Erythroblast (primary cell): ENCODE results near the gene TIPARP.

Experiments used
- GATA1 ChIP-seq: IDR thresholded peaks from 2 replicates; pipeline ENCODE4 v1.6.1; 2011; ENCODE audit warnings: low read depth, mild to moderate bottlenecking, control low read depth, low read length, moderate library complexity
- POLR2A ChIP-seq: IDR thresholded peaks from 2 replicates; pipeline ENCODE4 v1.6.1; 2011; ENCODE audit warnings: mild to moderate bottlenecking, low read length

DNA sequence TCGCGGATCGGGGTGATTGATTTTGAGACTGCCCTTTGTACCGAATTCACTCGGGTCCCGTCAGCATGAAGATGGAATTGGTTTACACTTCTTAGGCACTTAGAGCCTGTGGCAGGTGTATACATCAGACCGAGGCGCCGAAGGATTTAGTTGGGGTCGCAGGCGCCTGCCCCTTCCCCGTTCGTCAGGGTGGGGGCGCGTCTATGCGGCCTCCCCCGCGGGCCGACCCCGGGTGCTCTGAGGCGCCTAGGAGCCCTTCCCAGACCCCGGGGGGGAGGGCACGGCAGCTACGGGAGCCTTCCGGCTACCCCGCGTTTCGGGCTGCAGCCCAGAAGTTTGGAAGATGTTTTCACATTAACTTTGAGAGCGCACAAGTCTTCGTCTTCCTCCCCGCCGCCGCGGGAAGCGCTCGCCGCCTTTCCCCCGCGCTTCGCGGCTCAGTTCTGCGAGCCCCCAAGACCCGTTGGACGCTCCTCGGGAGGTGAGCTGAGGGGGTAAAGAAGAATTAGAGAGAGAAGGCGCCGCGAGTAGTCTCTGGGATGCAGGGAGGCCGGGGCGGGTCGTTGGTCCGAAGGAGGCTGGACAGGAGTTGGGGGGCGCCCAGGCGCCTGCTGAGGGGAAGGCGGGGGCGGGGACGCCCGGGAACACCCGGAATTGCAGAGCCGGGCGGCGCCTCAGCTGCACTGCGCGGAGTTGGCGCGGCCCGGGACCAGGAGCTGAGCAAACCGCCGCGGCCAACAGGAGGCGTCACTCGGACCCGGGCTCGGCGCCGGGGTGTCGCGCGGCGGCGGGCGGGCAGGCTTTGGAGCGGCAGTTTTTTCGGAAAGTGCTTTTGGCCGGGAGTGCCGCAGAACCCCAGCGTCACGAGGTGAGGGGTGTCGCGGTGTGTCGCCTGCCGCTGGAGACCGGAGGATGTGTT is 780 bp downstream of the TIPARP start:
- TF ChIP-seq POLR2A (no peak), GATA1 (no peak)
